Astrocyte (in vitro differentiated cells and primary cell): ENCODE results near the gene MAPK8IP3.

Experiments
- EZH2 ChIP-seq: IDR thresholded peaks from 2 replicates; pipeline ENCODE4 v1.6.1; 2012; ENCODE audit warnings: mild to moderate bottlenecking, low read length, inconsistent platforms; ENCODE audit not compliant: insufficient read depth
- TF ChIP-seq, protein P1 (sequence below): IDR thresholded peaks from 2 replicates; pipeline ENCODE4 v1.5.1; 2011; ENCODE audit warnings: low read depth, mild to moderate bottlenecking, inconsistent platforms, low read length, moderate library complexity; ENCODE audit not compliant: insufficient read depth

DNA sequence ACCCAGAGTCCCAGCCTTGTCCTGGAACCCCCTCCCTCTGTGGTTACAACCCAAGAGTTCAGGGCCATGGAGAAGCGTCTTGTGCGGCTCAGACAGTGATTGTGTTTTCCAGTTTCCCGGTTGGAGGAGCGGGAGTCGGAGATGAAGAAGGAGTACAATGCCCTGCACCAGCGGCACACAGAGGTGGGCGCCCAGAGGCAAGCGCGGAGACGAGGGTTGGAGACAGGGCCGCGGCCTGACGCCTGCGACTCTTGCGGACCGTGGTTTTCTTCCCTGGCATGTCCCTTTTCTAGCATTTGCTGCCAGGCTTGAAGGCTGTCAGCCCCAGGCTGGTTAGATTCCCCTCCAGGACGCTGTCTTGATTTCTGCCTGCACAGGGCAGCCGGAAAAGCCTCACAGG lies 23.0 kb downstream of the MAPK8IP3 start:
- TF ChIP-seq, protein P1, sequence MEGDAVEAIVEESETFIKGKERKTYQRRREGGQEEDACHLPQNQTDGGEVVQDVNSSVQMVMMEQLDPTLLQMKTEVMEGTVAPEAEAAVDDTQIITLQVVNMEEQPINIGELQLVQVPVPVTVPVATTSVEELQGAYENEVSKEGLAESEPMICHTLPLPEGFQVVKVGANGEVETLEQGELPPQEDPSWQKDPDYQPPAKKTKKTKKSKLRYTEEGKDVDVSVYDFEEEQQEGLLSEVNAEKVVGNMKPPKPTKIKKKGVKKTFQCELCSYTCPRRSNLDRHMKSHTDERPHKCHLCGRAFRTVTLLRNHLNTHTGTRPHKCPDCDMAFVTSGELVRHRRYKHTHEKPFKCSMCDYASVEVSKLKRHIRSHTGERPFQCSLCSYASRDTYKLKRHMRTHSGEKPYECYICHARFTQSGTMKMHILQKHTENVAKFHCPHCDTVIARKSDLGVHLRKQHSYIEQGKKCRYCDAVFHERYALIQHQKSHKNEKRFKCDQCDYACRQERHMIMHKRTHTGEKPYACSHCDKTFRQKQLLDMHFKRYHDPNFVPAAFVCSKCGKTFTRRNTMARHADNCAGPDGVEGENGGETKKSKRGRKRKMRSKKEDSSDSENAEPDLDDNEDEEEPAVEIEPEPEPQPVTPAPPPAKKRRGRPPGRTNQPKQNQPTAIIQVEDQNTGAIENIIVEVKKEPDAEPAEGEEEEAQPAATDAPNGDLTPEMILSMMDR = no peak
- TF ChIP-seq EZH2 = no peak
